ENCODE results near the gene ERC2. TPM values are rescaled to one million over a fixed set of nuclear protein-coding genes. Genes with fewer than 3 reads are reported as not detected.

ERC2 gene
- total and polyA plus RNA-seq, 7 donors, result 0.52 to 5.7 (median 1.2) TPM; not detected in 2

- intact Hi-C loops (cut with DNase I), result loop anchor here (2.0 to 10.0 kb wide), 5 partner anchors 263 to 1011 kb away; no protein-coding TSS in a partner anchor
- 45 to 71% methylated on average over 20 of the region's 20 CpGs for WGBS, 2 donors
- DNase-seq, result no peak
- Histone ChIP-seq H3K4me1 (peaks cover 0 to 45% (median 33%) of the 10 kb centered on the region in 4 donors), H3K27me3 (peaks cover 0 to 5% (median 0%) of the 10 kb centered on the region in 3 donors), H3K9me3 (no peaks in the 10 kb centered on the region), H3K36me3 (no peaks in the 10 kb centered on the region), H3K27ac (peak overlapping the region in 3 of 4 donors; percentile 79 to 83 (median 83)), H3K4me3 (peak overlapping the region in 1 of 4 donors; percentile 86)
- TF ChIP-seq EP300 (IDR thresholded peaks at IDR 0.05) (no peak), CTCF (IDR thresholded peaks at IDR 0.05) (no peak), POLR2A (IDR thresholded peaks at IDR 0.05) (no peak), POLR2AphosphoS5 (IDR thresholded peaks at IDR 0.05) (no peak)
These were observed 984.0 kb downstream of the ERC2 start for GRCh38 chr3:55484191-55484689.

GRCh38 chr3:55483196-55484095 is 984.8 kb downstream of the ERC2 start:
- H3K36me3 ChIP-seq, result no peaks in the 10 kb centered on the region
- H3K27ac ChIP-seq, result no peak overlapping the region
- H3K4me1 ChIP-seq, result peaks cover 0 to 38% (median 25%) of the 10 kb centered on the region in 4 donors
- no peak for TF ChIP-seq POLR2AphosphoS5 (IDR thresholded peaks at IDR 0.05)
- no peak for TF ChIP-seq EP300 (IDR thresholded peaks at IDR 0.05)
- no peak for TF ChIP-seq POLR2A (IDR thresholded peaks at IDR 0.05)
- no peak for TF ChIP-seq CTCF (IDR thresholded peaks at IDR 0.05)
- peak overlapping the region in 1 of 4 donors; percentile 48 for H3K4me3 ChIP-seq
- no peaks in the 10 kb centered on the region for H3K9me3 ChIP-seq
- H3K27me3 ChIP-seq, result peaks cover 0 to 5% (median 0%) of the 10 kb centered on the region in 3 donors
- DNase-seq, result no peak
- intact Hi-C loops (cut with DNase I), result loop anchor here (2.0 to 10.0 kb wide), 5 partner anchors 264 to 1011 kb away; no protein-coding TSS in a partner anchor
- 42 to 66% methylated on average over 40 of the region's 40 CpGs for WGBS, 2 donors

DNA sequence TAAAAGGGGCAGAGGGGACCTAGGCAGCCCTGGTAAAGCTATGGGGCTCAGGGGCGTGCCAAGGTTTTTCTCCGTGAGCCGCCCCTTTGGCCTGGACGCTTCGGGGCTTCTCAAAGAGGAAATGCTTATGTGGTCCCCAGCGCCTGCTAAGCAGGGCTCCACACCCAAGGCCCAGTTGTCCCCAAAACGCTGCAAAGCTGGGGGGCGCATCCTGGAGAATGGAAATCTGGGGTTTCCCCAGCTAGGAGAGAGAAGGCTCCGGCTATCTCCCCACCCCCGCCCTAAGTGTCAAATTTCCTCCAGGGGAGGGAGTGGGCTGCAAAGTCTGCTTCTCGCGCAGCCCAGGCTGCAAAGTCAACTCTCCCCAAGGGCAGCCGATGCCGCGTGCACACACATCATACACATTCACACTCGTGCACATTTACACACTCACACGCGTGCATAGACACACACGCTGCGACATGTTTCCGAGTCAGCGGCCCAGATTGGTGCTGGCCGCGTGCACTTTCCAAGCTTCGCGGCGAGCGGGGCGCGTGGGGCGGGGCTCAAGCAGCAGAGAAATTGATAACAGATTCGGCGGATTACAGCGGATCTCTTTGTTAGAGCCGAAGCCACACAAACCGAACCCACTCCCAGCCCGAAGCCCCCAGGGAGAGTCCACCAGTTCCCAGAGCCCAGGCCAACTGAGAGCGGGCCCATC is 985.6 kb downstream of the ERC2 start:
- H3K9me3 ChIP-seq, result no peaks in the 10 kb centered on the region
- TF ChIP-seq POLR2AphosphoS5 (IDR thresholded peaks at IDR 0.05), result no peak
- TF ChIP-seq POLR2A (IDR thresholded peaks at IDR 0.05), result no peak
- TF ChIP-seq CTCF (IDR thresholded peaks at IDR 0.05), result no peak
- no peak for TF ChIP-seq EP300 (IDR thresholded peaks at IDR 0.05)
- peaks cover 0 to 37% (median 25%) of the 10 kb centered on the region in 4 donors for H3K4me1 ChIP-seq
- H3K4me3 ChIP-seq, result peak overlapping the region in 3 of 4 donors; percentile 42 to 53 (median 48)
- 10 to 28% methylated on average over 38 of the region's 38 CpGs for WGBS, 2 donors
- DNase-seq, result no peak
- H3K27ac ChIP-seq, result no peak overlapping the region
- H3K27me3 ChIP-seq, result peaks cover 0 to 5% (median 0%) of the 10 kb centered on the region in 3 donors
- H3K36me3 ChIP-seq, result no peaks in the 10 kb centered on the region
- intact Hi-C loops (cut with DNase I), result loop anchor here (5.0 to 10.0 kb wide), 4 partner anchors 265 to 1012 kb away; no protein-coding TSS in a partner anchor

- intact Hi-C loops (cut with DNase I), result loop anchor here (2.0 to 10.0 kb wide), 6 partner anchors 239 to 1013 kb away; no protein-coding TSS in a partner anchor
- no peak for DNase-seq
- Histone ChIP-seq H3K4me1 (peaks cover 0 to 37% (median 22%) of the 10 kb centered on the region in 4 donors), H3K36me3 (no peaks in the 10 kb centered on the region), H3K9me3 (no peaks in the 10 kb centered on the region), H3K4me3 (peak overlapping the region; percentile 26 to 53 (median 45)), H3K27me3 (peaks cover 0 to 2% (median 0%) of the 10 kb centered on the region in 3 donors), H3K27ac (peak overlapping the region in 2 of 4 donors; percentile 12 to 40)
- TF ChIP-seq CTCF (IDR thresholded peaks at IDR 0.05) (no peak), POLR2A (IDR thresholded peaks at IDR 0.05) (no peak), EP300 (IDR thresholded peaks at IDR 0.05) (no peak), POLR2AphosphoS5 (IDR thresholded peaks at IDR 0.05) (no peak)
- 10 to 16% methylated on average over 37 of the region's 37 CpGs for WGBS, 2 donors
These were observed 986.3 kb downstream of the ERC2 start for GRCh38 chr3:55481744-55482495.
